Osteocyte (in vitro differentiated cells): Measurements from ENCODE around the gene MFF. TPM values are rescaled to one million over a fixed set of nuclear protein-coding genes. Genes with fewer than 3 reads are reported as not detected.

ENCODE experiments used
- DNase-seq: peaks from one replicate; pipeline ENCODE4 v3.0.0; 2021; ENCODE audit warnings: mixed read lengths; ENCODE audit not compliant: unreplicated experiment; ENCODE audit errors: extremely low spot score
- H3K27ac Mint-ChIP-seq: one replicate; pipeline ENCODE4 v1.8.0; 2021; ENCODE audit warnings: mild to moderate bottlenecking, mixed read lengths; ENCODE audit not compliant: unreplicated experiment
- H3K27me3 Mint-ChIP-seq: one replicate; pipeline ENCODE4 v1.8.0; 2021; ENCODE audit warnings: mixed read lengths; ENCODE audit not compliant: unreplicated experiment
- H3K36me3 Mint-ChIP-seq: one replicate; pipeline ENCODE4 v1.8.0; 2021; ENCODE audit warnings: mixed read lengths; ENCODE audit not compliant: unreplicated experiment
- H3K4me1 Mint-ChIP-seq: one replicate; pipeline ENCODE4 v1.8.0; 2021; ENCODE audit warnings: mixed read lengths; ENCODE audit not compliant: unreplicated experiment
- H3K4me3 Mint-ChIP-seq: one replicate; pipeline ENCODE4 v1.8.0; 2021; ENCODE audit warnings: mild to moderate bottlenecking, moderate library complexity, mixed read lengths; ENCODE audit not compliant: unreplicated experiment
- H3K9me3 Mint-ChIP-seq: one replicate; pipeline ENCODE4 v1.8.0; 2021; ENCODE audit warnings: mixed read lengths; ENCODE audit not compliant: unreplicated experiment
- total RNA-seq: library from RNA; stranded (reverse); gene quantifications from 2 replicates; pipeline ENCODE4 v1.2.1, GENCODE V29; 2021
- TF ChIP-seq, protein P1 (sequence below): fragments of 200-600 bp; sonication (generic); IDR thresholded peaks from 2 replicates; pipeline ENCODE4 v1.5.0; 2021; ENCODE audit warnings: antibody characterized with exemption, mild to moderate bottlenecking, moderate library complexity

Gene MFF
- total RNA-seq, 1 donor from 2014 or later = 83.4 TPM

DNA sequence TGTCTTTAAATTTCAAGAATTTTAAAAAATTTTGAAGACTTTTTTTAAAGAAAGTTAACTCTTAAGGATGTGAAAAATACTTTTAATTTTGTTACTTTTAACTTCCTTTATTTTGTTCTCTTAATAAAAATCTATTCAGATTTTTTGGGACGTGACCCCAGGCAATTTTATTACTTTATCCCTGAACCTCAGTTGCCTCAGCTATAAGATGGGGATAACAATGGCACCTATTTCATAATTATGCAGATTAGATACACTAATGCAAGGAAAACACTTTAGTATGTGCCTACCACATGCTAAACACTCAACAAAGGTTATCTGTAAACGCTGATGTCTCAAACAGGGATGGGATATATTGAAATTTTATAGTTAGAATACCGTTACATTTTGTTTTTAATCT, 64.2 kb downstream of the MFF start:
- no peaks in the 10 kb centered on the region for H3K4me1 Mint-ChIP-seq
- H3K9me3 Mint-ChIP-seq = peaks cover 3% of the 10 kb centered on the region
- H3K27me3 Mint-ChIP-seq = peaks cover 9% of the 10 kb centered on the region
- DNase-seq = no peak
- no peak overlapping the region for H3K27ac Mint-ChIP-seq
- TF ChIP-seq, protein P1, sequence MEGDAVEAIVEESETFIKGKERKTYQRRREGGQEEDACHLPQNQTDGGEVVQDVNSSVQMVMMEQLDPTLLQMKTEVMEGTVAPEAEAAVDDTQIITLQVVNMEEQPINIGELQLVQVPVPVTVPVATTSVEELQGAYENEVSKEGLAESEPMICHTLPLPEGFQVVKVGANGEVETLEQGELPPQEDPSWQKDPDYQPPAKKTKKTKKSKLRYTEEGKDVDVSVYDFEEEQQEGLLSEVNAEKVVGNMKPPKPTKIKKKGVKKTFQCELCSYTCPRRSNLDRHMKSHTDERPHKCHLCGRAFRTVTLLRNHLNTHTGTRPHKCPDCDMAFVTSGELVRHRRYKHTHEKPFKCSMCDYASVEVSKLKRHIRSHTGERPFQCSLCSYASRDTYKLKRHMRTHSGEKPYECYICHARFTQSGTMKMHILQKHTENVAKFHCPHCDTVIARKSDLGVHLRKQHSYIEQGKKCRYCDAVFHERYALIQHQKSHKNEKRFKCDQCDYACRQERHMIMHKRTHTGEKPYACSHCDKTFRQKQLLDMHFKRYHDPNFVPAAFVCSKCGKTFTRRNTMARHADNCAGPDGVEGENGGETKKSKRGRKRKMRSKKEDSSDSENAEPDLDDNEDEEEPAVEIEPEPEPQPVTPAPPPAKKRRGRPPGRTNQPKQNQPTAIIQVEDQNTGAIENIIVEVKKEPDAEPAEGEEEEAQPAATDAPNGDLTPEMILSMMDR = no peak
- H3K36me3 Mint-ChIP-seq = no peaks in the 10 kb centered on the region
- no peak overlapping the region for H3K4me3 Mint-ChIP-seq

DNA sequence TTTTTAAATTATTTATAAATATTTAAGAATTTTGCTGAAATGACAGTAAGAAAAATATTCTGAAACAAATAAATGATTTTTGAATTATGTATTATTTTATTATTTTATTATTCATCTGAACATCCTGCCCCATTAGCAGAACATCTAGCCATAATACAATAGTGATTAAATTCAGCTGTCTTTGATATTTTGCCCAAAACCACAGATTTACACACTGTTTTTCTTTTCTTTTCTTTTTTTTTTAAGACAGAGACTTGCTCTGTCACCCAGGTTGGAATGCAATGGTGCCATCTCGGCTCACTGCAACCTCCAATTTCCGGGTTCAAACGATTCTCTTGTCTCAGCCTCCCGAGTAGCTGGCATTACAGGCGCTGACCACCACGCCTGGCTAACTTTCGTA, 64.6 kb downstream of the MFF start:
- no peak overlapping the region for H3K27ac Mint-ChIP-seq

DNA sequence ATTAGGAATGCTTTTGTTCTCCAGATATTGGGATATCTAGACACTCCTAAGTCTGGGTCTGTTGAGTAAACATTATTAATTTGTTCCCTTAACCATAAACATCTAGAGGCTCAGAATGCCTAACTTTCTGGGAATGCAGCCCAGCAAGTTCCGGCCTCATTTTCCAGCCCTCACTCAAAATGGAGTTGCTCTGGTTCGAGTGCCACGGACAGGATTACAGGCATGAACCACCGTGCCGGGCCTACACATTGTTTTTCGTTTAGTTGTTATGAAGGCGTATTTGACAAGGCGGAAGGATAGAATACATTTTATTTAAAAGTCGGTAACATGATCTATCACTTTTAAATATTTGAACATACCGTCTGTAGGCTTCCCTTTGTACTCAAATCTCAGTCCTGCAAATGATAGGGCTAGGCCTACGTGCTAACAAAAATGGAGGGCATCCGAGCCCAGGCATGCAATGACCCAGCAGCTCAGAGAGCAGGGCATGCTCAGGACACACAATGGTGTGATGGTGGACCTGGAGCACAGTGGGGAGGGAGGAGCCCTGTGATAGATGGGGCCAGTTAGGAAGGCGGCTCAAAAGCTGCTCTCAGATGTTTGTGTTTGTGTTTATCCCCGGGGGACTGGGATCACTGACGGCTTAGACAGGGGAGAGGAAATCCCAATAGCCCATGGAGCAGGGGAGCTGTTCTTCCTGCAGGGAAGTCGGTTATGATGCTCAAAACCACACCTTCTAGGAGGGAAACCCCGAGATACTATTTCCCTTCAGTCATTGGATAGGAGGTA, 65.6 kb downstream of the MFF start:
- H3K27ac Mint-ChIP-seq = no peak overlapping the region
- no peak overlapping the region for H3K4me3 Mint-ChIP-seq
- TF ChIP-seq, protein P1 = no peak
- no peak for DNase-seq
- no peaks in the 10 kb centered on the region for H3K4me1 Mint-ChIP-seq
- H3K9me3 Mint-ChIP-seq = peaks cover 3% of the 10 kb centered on the region
- H3K27me3 Mint-ChIP-seq = peaks cover 3% of the 10 kb centered on the region
- H3K36me3 Mint-ChIP-seq = no peaks in the 10 kb centered on the region

More for the DNA sequence above, 64.6 kb downstream of the MFF start:
- H3K4me3 Mint-ChIP-seq = no peak overlapping the region
- H3K36me3 Mint-ChIP-seq = no peaks in the 10 kb centered on the region
- no peaks in the 10 kb centered on the region for H3K4me1 Mint-ChIP-seq
- peaks cover 3% of the 10 kb centered on the region for H3K9me3 Mint-ChIP-seq
- no peak for DNase-seq
- peaks cover 6% of the 10 kb centered on the region for H3K27me3 Mint-ChIP-seq
- TF ChIP-seq, protein P1 = no peak

DNA sequence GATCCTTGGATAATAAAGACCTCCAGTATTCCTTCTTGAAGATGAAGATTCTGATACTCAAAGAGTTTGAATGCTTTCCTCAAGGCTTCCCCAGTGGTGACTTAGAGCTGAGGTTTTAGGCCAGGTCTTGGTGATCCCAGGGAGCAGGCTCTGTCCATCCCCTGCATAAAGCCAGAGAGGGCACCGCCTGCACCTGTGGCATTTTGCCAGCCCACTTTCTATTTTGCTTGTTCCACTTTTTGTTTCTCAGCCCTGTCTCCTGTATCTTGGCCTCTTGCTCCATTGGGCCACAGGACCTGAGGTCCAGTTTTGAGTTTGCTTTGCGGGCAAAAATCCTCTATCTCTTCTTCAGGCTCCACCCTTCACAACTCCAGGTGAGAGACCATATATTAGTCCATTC, 69.3 kb downstream of the MFF start:
- Mint-ChIP-seq H3K4me3 (no peak overlapping the region), H3K36me3 (no peaks in the 10 kb centered on the region), H3K27ac (no peak overlapping the region), H3K9me3 (no peaks in the 10 kb centered on the region), H3K4me1 (no peaks in the 10 kb centered on the region), H3K27me3 (no peaks in the 10 kb centered on the region)
- TF ChIP-seq, protein P1 = no peak
- no peak for DNase-seq

DNA sequence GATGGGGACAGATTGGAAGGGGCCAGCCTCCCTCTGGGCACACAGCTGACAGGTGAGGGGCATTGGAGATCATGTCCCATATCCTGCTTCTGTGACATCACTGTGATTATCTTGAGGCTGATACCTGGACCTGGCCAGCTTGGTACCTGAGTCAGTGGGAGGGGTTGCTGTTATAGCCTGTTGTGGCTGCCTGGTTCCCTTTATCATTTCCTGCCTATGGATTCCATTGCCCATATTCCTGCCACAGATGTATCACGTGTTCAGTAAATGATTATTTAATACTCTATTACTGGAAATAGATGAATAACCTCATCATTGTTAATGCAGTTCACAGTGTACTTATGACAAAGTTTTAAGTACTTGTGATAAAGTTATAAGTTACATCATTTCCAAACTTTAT, 70.5 kb downstream of the MFF start:
- H3K4me1 Mint-ChIP-seq = no peaks in the 10 kb centered on the region
- H3K36me3 Mint-ChIP-seq = no peaks in the 10 kb centered on the region
- no peak overlapping the region for H3K27ac Mint-ChIP-seq
- H3K27me3 Mint-ChIP-seq = no peaks in the 10 kb centered on the region
- TF ChIP-seq, protein P1 = no peak
- H3K4me3 Mint-ChIP-seq = no peak overlapping the region
- no peaks in the 10 kb centered on the region for H3K9me3 Mint-ChIP-seq
- DNase-seq = no peak
